SU-DHL-6 (cell line): ENCODE measurements around the gene SPNS2.

ENCODE experiments used
- H2AFZ ChIP-seq: fragments of 200-600 bp; sonication (generic); 2 replicates; pipeline ENCODE4 v1.6.1; 2014; ENCODE audit warnings: low read depth, mild to moderate bottlenecking, moderate library complexity, mixed read lengths, antibody characterized with exemption, low read length; ENCODE audit not compliant: severe bottlenecking
- H3F3A ChIP-seq: fragments of 200-600 bp; shearing (Covaris generic); 2 replicates; pipeline ENCODE4 v1.6.0; 2016; ENCODE audit warnings: antibody characterized with exemption, mild to moderate bottlenecking; ENCODE audit not compliant: insufficient read depth
- H3K27ac ChIP-seq: fragments of 200-600 bp; sonication (generic); 2 replicates; pipeline ENCODE4 v1.5.1; 2016; ENCODE audit warnings: low read depth, mild to moderate bottlenecking, low read length, moderate library complexity, mixed read lengths
- H3K27me3 ChIP-seq: fragments of 200-600 bp; sonication (generic), shearing (Covaris generic); 2 replicates; pipeline ENCODE4 v1.6.0; 2014; ENCODE audit warnings: mild to moderate bottlenecking, low read length
- H3K36me3 ChIP-seq: fragments of 200-600 bp; sonication (generic); 2 replicates; pipeline ENCODE4 v1.6.1; 2014; ENCODE audit warnings: mild to moderate bottlenecking, low read length, mixed read lengths
- H3K4me2 ChIP-seq: fragments of 300-600, 200-600 bp; shearing (Covaris generic), sonication (generic); 2 replicates; pipeline ENCODE4 v1.6.0; 2014; ENCODE audit warnings: low read length, low read depth, mild to moderate bottlenecking; ENCODE audit not compliant: poor library complexity, severe bottlenecking
- H3K4me3 ChIP-seq: fragments of 200-600 bp; sonication (generic); 2 replicates; pipeline ENCODE4 v1.5.1; 2014; ENCODE audit warnings: antibody characterized with exemption, low read length, mild to moderate bottlenecking, mixed read lengths; ENCODE audit not compliant: insufficient read depth, poor library complexity, severe bottlenecking
- H3K79me2 ChIP-seq: fragments of 200-600 bp; sonication (generic); 2 replicates; pipeline ENCODE4 v1.6.1; 2014; ENCODE audit warnings: mild to moderate bottlenecking, low read length, moderate library complexity; ENCODE audit not compliant: insufficient read depth
- H3K9ac ChIP-seq: fragments of 200-600 bp; sonication (generic); 2 replicates; pipeline ENCODE4 v1.7.0; 2014; ENCODE audit warnings: mild to moderate bottlenecking, low read length
- H3K9me2 ChIP-seq: fragments of 200-600 bp; sonication (generic); replicated peaks from 2 replicates; pipeline ENCODE4 v1.6.1; 2014; ENCODE audit warnings: low read length; ENCODE audit not compliant: insufficient read depth
- H3K9me3 ChIP-seq: fragments of 200-600 bp; sonication (generic); 2 replicates; pipeline ENCODE4 v1.6.1; 2014; ENCODE audit warnings: low read length, mixed read lengths; ENCODE audit not compliant: insufficient read depth
- H4K20me1 ChIP-seq: fragments of 200-600 bp; sonication (generic); 2 replicates; pipeline ENCODE4 v1.6.1; 2014; ENCODE audit warnings: low read depth, mild to moderate bottlenecking, antibody characterized with exemption, low read length, moderate library complexity, mixed read lengths
- CTCF ChIP-seq: fragments of 200-600 bp; sonication (generic); IDR thresholded peaks from one replicate; pipeline ENCODE4 v1.5.1; 2017; ENCODE audit warnings: antibody characterized with exemption, mild to moderate bottlenecking, low read length, moderate library complexity; ENCODE audit not compliant: insufficient read depth, poor library complexity, severe bottlenecking
- EZH2phosphoT487 ChIP-seq: fragments of 200-600 bp; sonication (generic), shearing (Covaris generic); conservative IDR thresholded peaks from 2 replicates; pipeline ENCODE4 v1.6.1; 2018; ENCODE audit warnings: mild to moderate bottlenecking, antibody characterized with exemption, low read length, moderate library complexity, mixed read lengths

The SPNS2 gene

GRCh38 chr17:4492721-4493561, 5.7 kb upstream of the SPNS2 start:
- Histone ChIP-seq H3K36me3 (no peaks in the 10 kb centered on the region), H3K9ac (no peak overlapping the region), H3K27me3 (0 out of 2 replicates have a peak, but pooled peaks cover under 1% of the 10 kb centered on the region), H3K79me2 (no peaks in the 10 kb centered on the region), H2AFZ (no peak overlapping the region), H3K4me3 (no peak overlapping the region), H3K27ac (no peak overlapping the region), H4K20me1 (no peaks in the 10 kb centered on the region), H3K4me2 (no peak overlapping the region), H3K9me3 (no peaks in the 10 kb centered on the region), H3F3A (no peaks in the 10 kb centered on the region), H3K9me2 (no peaks in the 10 kb centered on the region)
- TF ChIP-seq CTCF (no peak), EZH2phosphoT487 (no peak)

GRCh38 chr17:4497101-4497824, 1.4 kb upstream of the SPNS2 start:
- TF ChIP-seq EZH2phosphoT487 = no peak
- no peak for TF ChIP-seq CTCF
- no peaks in the 10 kb centered on the region for H3K9me2 ChIP-seq
- no peak overlapping the region for H2AFZ ChIP-seq
- no peak overlapping the region for H3K27ac ChIP-seq
- H3K4me3 ChIP-seq = no peak overlapping the region
- H3K4me2 ChIP-seq = no peak overlapping the region
- 0 out of 2 replicates have a peak, but pooled peaks cover 5% of the 10 kb centered on the region for H3K27me3 ChIP-seq
- no peaks in the 10 kb centered on the region for H3K36me3 ChIP-seq
- no peak overlapping the region for H3K9ac ChIP-seq
- no peaks in the 10 kb centered on the region for H3K9me3 ChIP-seq
- H3K79me2 ChIP-seq = no peaks in the 10 kb centered on the region
- no peaks in the 10 kb centered on the region for H4K20me1 ChIP-seq
- no peaks in the 10 kb centered on the region for H3F3A ChIP-seq

GRCh38 chr17:4499431-4500190, 930 bp downstream of the SPNS2 start:
- Histone ChIP-seq H3K9ac (no peak overlapping the region; the same call in 1 of the 2 replicates), H3K27ac (no peak overlapping the region), H2AFZ (no peak overlapping the region)

More at GRCh38 chr17:4499431-4500190, 930 bp downstream of the SPNS2 start:
- Histone ChIP-seq H3K9me2 (no peaks in the 10 kb centered on the region), H3K4me3 (peak overlapping the region; percentile 40), H3K79me2 (no peaks in the 10 kb centered on the region), H3K4me2 (peak overlapping the region; percentile 59), H3K36me3 (no peaks in the 10 kb centered on the region), H3F3A (no peaks in the 10 kb centered on the region), H3K27me3 (0 out of 2 replicates have a peak, but pooled peaks cover 5% of the 10 kb centered on the region), H3K9me3 (no peaks in the 10 kb centered on the region), H4K20me1 (no peaks in the 10 kb centered on the region)
- TF ChIP-seq CTCF (no peak), EZH2phosphoT487 (no peak)
